ENCODE measurements around the gene ECE1. TPM values are rescaled to one million over a fixed set of nuclear protein-coding genes. Genes with fewer than 3 reads are reported as not detected.
"Not testable (repeated sequence)": the region's sequence is repeated elsewhere in the genome, so short reads cannot be mapped to it uniquely, and the experiment has no call there.

Gene ECE1
- polyA plus RNA-seq, 4 donors = 17.3 to 53.3 (median 45.1) TPM

GRCh38 chr1:21189906-21190500 lies 100.3 kb downstream of the ECE1 start:
- no peak for DNase-seq (ENCODE audit: low read depth in 4 of 4, low spot score in 3 of 4)

GRCh38 chr1:21189421-21189820 lies 100.8 kb downstream of the ECE1 start:
- no peak for DNase-seq (ENCODE audit: low read depth in 4 of 4, low spot score in 3 of 4)

- no peak for DNase-seq (ENCODE audit: low read depth in 4 of 4, low spot score in 3 of 4)
Observed at GRCh38 chr1:21188235-21188634, 102.0 kb downstream of the ECE1 start.

- no peak for DNase-seq (ENCODE audit: low read depth in 4 of 4, low spot score in 3 of 4)
Observed at GRCh38 chr1:21185221-21185731, 105.0 kb downstream of the ECE1 start.

GRCh38 chr1:21184276-21184675 lies 106.0 kb downstream of the ECE1 start:
- no peak for DNase-seq (ENCODE audit: low read depth in 4 of 4, low spot score in 3 of 4)

- DNase-seq (ENCODE audit: low read depth in 4 of 4, low spot score in 3 of 4) = no peak
Observed at GRCh38 chr1:21182181-21182731, 108.0 kb downstream of the ECE1 start.

GRCh38 chr1:21178271-21178670 lies 112.0 kb downstream of the ECE1 start:
- DNase-seq (ENCODE audit: low read depth in 4 of 4, low spot score in 3 of 4) = not testable (repeated sequence)

GRCh38 chr1:21176586-21177555 lies 113.4 kb downstream of the ECE1 start, which contains the start of gene EIF4G3:
Gene EIF4G3 (minus strand): TSS chr1:21176897. CDS start chr1:21002742, 174,155 bp downstream.
- DNase-seq (ENCODE audit: low read depth in 4 of 4, low spot score in 3 of 4) = peak; percentile 97 to 99 (median 98)

- peak in 1 of 4 donors; percentile 31 for DNase-seq (ENCODE audit: low read depth in 4 of 4, low spot score in 3 of 4)
Observed at GRCh38 chr1:21175670-21176581, 114.3 kb downstream of the ECE1 start.

- no peak for DNase-seq (ENCODE audit: low read depth in 4 of 4, low spot score in 3 of 4)
Observed at GRCh38 chr1:21175324-21175669, 115.0 kb downstream of the ECE1 start.

- no peak for DNase-seq (ENCODE audit: low read depth in 4 of 4, low spot score in 3 of 4)
Observed at GRCh38 chr1:21174654-21175323, 115.5 kb downstream of the ECE1 start.

GRCh38 chr1:21174230-21174629 lies 116.0 kb downstream of the ECE1 start:
- DNase-seq (ENCODE audit: low read depth in 4 of 4, low spot score in 3 of 4) = no peak

GRCh38 chr1:21173096-21173495 lies 117.2 kb downstream of the ECE1 start:
- not testable (repeated sequence) for DNase-seq (ENCODE audit: low read depth in 4 of 4, low spot score in 3 of 4)

GRCh38 chr1:21170837-21171236 lies 119.4 kb downstream of the ECE1 start:
- DNase-seq (ENCODE audit: low read depth in 4 of 4, low spot score in 3 of 4) = peak in 1 of 4 donors; percentile 67

GRCh38 chr1:21168444-21168843 lies 121.8 kb downstream of the ECE1 start:
- no peak for DNase-seq (ENCODE audit: low read depth in 4 of 4, low spot score in 3 of 4)

Other genes starting within 250 kb of the ECE1 start
- 10 to 100 TPM; 57.5 to 72.9 (median 67.0) TPM for gene EIF4G3, start 113.6 kb downstream of the ECE1 start, polyA plus RNA-seq (ENCODE audit: insufficient read length in 4 of 4)
- gene NBPF3, start 149.7 kb upstream of the ECE1 start, polyA plus RNA-seq (ENCODE audit: insufficient read length in 4 of 4) = 10 to 100 TPM; 11.6 to 23.1 (median 17.1) TPM
- gene ALPL, start 219.0 kb upstream of the ECE1 start, polyA plus RNA-seq (ENCODE audit: insufficient read length in 4 of 4) = 10 to 100 TPM in 3 of 4 donors, 1 to 10 TPM in 1; 7.6 to 46.8 (median 28.9) TPM